Liver (tissue), 9 donors: Measurements from ENCODE around the gene COPB2. TPM values are rescaled to one million over a fixed set of nuclear protein-coding genes. Genes with fewer than 3 reads are reported as not detected.

Experiments
- DNase-seq: peaks from one replicate; pipeline ENCODE4 v3.0.0-alpha.2; 2017; ENCODE audit warnings: low spot score
- H3K27ac ChIP-seq, 2 donors: one replicate each; pipeline ENCODE4 v1.7.0; 2013; ENCODE audit warnings: inconsistent platforms in 2 of 2, low read length in 2 of 2, control low read depth in 1 of 2, low read depth in 1 of 2, mild to moderate bottlenecking in 1 of 2
- H3K27me3 ChIP-seq, 4 donors: one replicate each; pipeline versions ENCODE4 v1.6.1 to v1.7.0; 2013; ENCODE audit warnings: low read length in 3 of 4, inconsistent platforms in 1 of 4, mild to moderate bottlenecking in 1 of 4, moderate library complexity in 1 of 4; ENCODE audit not compliant: control insufficient read depth in 4 of 4, insufficient read depth in 4 of 4
- H3K36me3 ChIP-seq, 4 donors: one replicate each; pipeline versions ENCODE4 v1.6.1 to v1.7.0; 2013; ENCODE audit warnings: low read length in 3 of 4, mild to moderate bottlenecking in 3 of 4, low read depth in 1 of 4, moderate library complexity in 1 of 4; ENCODE audit not compliant: control insufficient read depth in 4 of 4, insufficient read depth in 3 of 4
- H3K4me1 ChIP-seq, 4 donors: one replicate each; pipeline versions ENCODE4 v1.6.1 to v1.7.0; 2013; ENCODE audit warnings: low read length in 3 of 4, mild to moderate bottlenecking in 3 of 4, moderate library complexity in 1 of 4; ENCODE audit not compliant: control insufficient read depth in 4 of 4, insufficient read depth in 4 of 4
- H3K4me3 ChIP-seq, 3 donors: one replicate each; pipeline versions ENCODE4 v1.6.1 to v1.7.0; 2013; ENCODE audit warnings: low read length in 3 of 3, control low read depth in 1 of 3, low read depth in 1 of 3, mild to moderate bottlenecking in 1 of 3
- H3K9ac ChIP-seq, 2 donors: one replicate each; pipeline ENCODE4 v1.7.0; 2013; ENCODE audit warnings: low read length in 2 of 2, mild to moderate bottlenecking in 2 of 2, moderate library complexity in 2 of 2, control low read depth in 1 of 2, low read depth in 1 of 2
- H3K9me3 ChIP-seq, 4 donors: one replicate each; pipeline versions ENCODE4 v1.6.1 to v1.7.0; 2013; ENCODE audit warnings: low read length in 3 of 4; ENCODE audit not compliant: control insufficient read depth in 4 of 4
- ATF3 ChIP-seq: IDR thresholded peaks from 2 replicates; pipeline ENCODE4 v1.6.1; 2016; ENCODE audit warnings: antibody characterized with exemption
- CTCF ChIP-seq: fragments of 150-350 bp; IDR thresholded peaks from 2 replicates; pipeline ENCODE4 v1.5.1; 2017; ENCODE audit warnings: improper control_type of control experiment, low read depth, low read length; ENCODE audit not compliant: missing input control
- EGR1 ChIP-seq, 2 donors: IDR thresholded peaks; 2 replicates each; pipeline ENCODE4 v1.6.1; 2016 to 2018; ENCODE audit warnings: antibody characterized with exemption in 2 of 2, low read depth in 2 of 2
- FOXA1 ChIP-seq: IDR thresholded peaks from 2 replicates; pipeline ENCODE4 v1.6.1; 2016; ENCODE audit warnings: antibody characterized with exemption
- FOXA2 ChIP-seq: IDR thresholded peaks from 2 replicates; pipeline ENCODE4 v1.6.1; 2016; ENCODE audit warnings: antibody characterized with exemption
- HNF4A ChIP-seq, 2 donors: conservative IDR thresholded peaks; 2 replicates each; pipeline ENCODE4 v1.6.1; 2016; ENCODE audit warnings: antibody characterized with exemption in 2 of 2, mild to moderate bottlenecking in 2 of 2
- HNF4G ChIP-seq: IDR thresholded peaks from 2 replicates; pipeline ENCODE4 v1.6.1; 2016; ENCODE audit warnings: antibody characterized with exemption
- JUND ChIP-seq, 2 donors: IDR thresholded peaks; 2 replicates each; pipeline ENCODE4 v1.6.1; 2016; ENCODE audit warnings: antibody characterized with exemption in 2 of 2
- MAX ChIP-seq: IDR thresholded peaks from 2 replicates; pipeline ENCODE4 v1.6.1; 2016; ENCODE audit warnings: antibody characterized with exemption
- NR2F2 ChIP-seq: IDR thresholded peaks from 2 replicates; pipeline ENCODE4 v1.6.1; 2016; ENCODE audit warnings: antibody characterized with exemption
- RAD21 ChIP-seq, 2 donors: IDR thresholded peaks; 2 replicates each; pipeline ENCODE4 v1.6.1; 2016; ENCODE audit warnings: antibody characterized with exemption in 2 of 2, mild to moderate bottlenecking in 2 of 2
- REST ChIP-seq: IDR thresholded peaks from 2 replicates; pipeline ENCODE4 v1.6.1; 2016; ENCODE audit warnings: antibody characterized with exemption, mild to moderate bottlenecking
- RXRA ChIP-seq, 2 donors: IDR thresholded peaks; 2 replicates each; pipeline ENCODE4 v1.6.1; 2017 to 2018; ENCODE audit warnings: antibody characterized with exemption in 2 of 2, mild to moderate bottlenecking in 1 of 2
- TAF1 ChIP-seq: conservative IDR thresholded peaks from 2 replicates; pipeline ENCODE4 v1.6.1; 2016; ENCODE audit warnings: antibody characterized with exemption, mild to moderate bottlenecking
- YY1 ChIP-seq: IDR thresholded peaks from 2 replicates; pipeline ENCODE4 v1.6.1; 2016; ENCODE audit warnings: antibody characterized with exemption, mild to moderate bottlenecking
- ZBTB33 ChIP-seq: IDR thresholded peaks from 2 replicates; pipeline ENCODE4 v1.6.1; 2016; ENCODE audit warnings: antibody characterized with exemption
- WGBS: extraction: QIAGEN DNeasy Blood & Tissue Kit; methylation state at CpG from one replicate; pipeline ENCODE4 v1.1.7; 2013; 5-methylcytosine and 5-hydroxymethylcytosine counted together
- polyA plus RNA-seq, 2 donors: library from polyadenylated mRNA; stranded (reverse) in 1 of 2; unstranded in 1 of 2; fragments of 200-250 nt in 1 of 2; fragments of >200 nt in 1 of 2; fragmentation: Nextera tagmentation in 1 of 2; extraction: Ambion mirVana in 1 of 2; gene quantifications; one replicate each; pipeline versions ENCODE4 v1.2.1 to v1.2.3, GENCODE V29; 2013 to 2015
- total RNA-seq, 2 donors: library from RNA; depleted of rRNA; stranded (reverse); fragments of >200 nt; gene quantifications; one replicate each; pipeline ENCODE4 v1.2.3, GENCODE V29; 2014
- donor health status: healthy.
- donor health status: healthy.
- donor health status: healthy.
- donor health status: healthy.
- donor health status: healthy.

COPB2 gene
- total and polyA plus RNA-seq, 4 donors = 45.4 to 145 (median 72.0) TPM

- no peaks in the 10 kb centered on the region for H3K9me3 ChIP-seq
- WGBS = 89% methylated on average over 3 of the region's 3 CpGs
- H3K36me3 ChIP-seq = peaks cover 8 to 96% (median 80%) of the 10 kb centered on the region in 4 donors
- no peak overlapping the region for H3K9ac ChIP-seq
- H3K4me3 ChIP-seq = no peak overlapping the region
- TF ChIP-seq RXRA (IDR thresholded peaks at IDR 0.05) = no peak
- TF ChIP-seq HNF4G = no peak
- TF ChIP-seq JUND (IDR thresholded peaks at IDR 0.05) = no peak
- TF ChIP-seq MAX = no peak
- TF ChIP-seq EGR1 (IDR thresholded peaks at IDR 0.05; ENCODE audit: low read depth in 2 of 2) = no peak
- no peak for DNase-seq
- no peaks in the 10 kb centered on the region for H3K27me3 ChIP-seq
- no peaks in the 10 kb centered on the region for H3K4me1 ChIP-seq
- no peak overlapping the region for H3K27ac ChIP-seq
Observed at GRCh38 chr3:139358841-139359562, 30.4 kb downstream of the COPB2 start.

GRCh38 chr3:139357899-139358298 lies 31.5 kb downstream of the COPB2 start:
- peaks cover 8 to 90% (median 78%) of the 10 kb centered on the region in 4 donors for H3K36me3 ChIP-seq
- no peaks in the 10 kb centered on the region for H3K27me3 ChIP-seq
- H3K27ac ChIP-seq = no peak overlapping the region
- no peaks in the 10 kb centered on the region for H3K4me1 ChIP-seq
- 87% methylated on average over 4 of the region's 4 CpGs for WGBS
- no peaks in the 10 kb centered on the region for H3K9me3 ChIP-seq
- TF ChIP-seq HNF4A (conservative IDR thresholded peaks at IDR 0.05) = no peak
- TF ChIP-seq MAX = no peak
- no peak for TF ChIP-seq RAD21 (IDR thresholded peaks at IDR 0.05)
- no peak for TF ChIP-seq FOXA2
- no peak for TF ChIP-seq ZBTB33
- DNase-seq = no peak
- no peak overlapping the region for H3K9ac ChIP-seq
- H3K4me3 ChIP-seq = no peak overlapping the region

- peaks cover 0 to 1% (median 0%) of the 10 kb centered on the region in 4 donors for H3K4me1 ChIP-seq
- no peak overlapping the region for H3K27ac ChIP-seq
- DNase-seq = no peak
- H3K9me3 ChIP-seq = no peaks in the 10 kb centered on the region
- H3K27me3 ChIP-seq = no peaks in the 10 kb centered on the region
- no peak overlapping the region for H3K9ac ChIP-seq
- no peak overlapping the region for H3K4me3 ChIP-seq
- WGBS = 57% methylated on average over 1 of the region's 1 CpG
- peaks cover 6 to 89% (median 79%) of the 10 kb centered on the region in 4 donors for H3K36me3 ChIP-seq
- TF ChIP-seq NR2F2 (no peak), RAD21 (IDR thresholded peaks at IDR 0.05) (no peak), MAX (no peak), FOXA2 (no peak), YY1 (no peak), RXRA (IDR thresholded peaks at IDR 0.05) (no peak), ATF3 (no peak), EGR1 (IDR thresholded peaks at IDR 0.05; ENCODE audit: low read depth in 2 of 2) (no peak), REST (no peak), TAF1 (no peak), FOXA1 (no peak), JUND (IDR thresholded peaks at IDR 0.05) (no peak), CTCF (no peak), HNF4A (conservative IDR thresholded peaks at IDR 0.05) (no peak), ZBTB33 (no peak), HNF4G (no peak)
Observed at GRCh38 chr3:139355891-139356290, 33.6 kb downstream of the COPB2 start.
